Heart left ventricle (tissue), 13 donors: ENCODE results near the gene PLA2R1.

Experiments used
- CTCF ChIP-seq, 12 donors: fragments of 200-600 bp; sonication (generic) in 4 of 12; IDR thresholded peaks; one replicate each; pipeline versions ENCODE4 v1.5.0 to v1.8.0; 2018 to 2022; ENCODE audit warnings: antibody characterized with exemption in 12 of 12, mild to moderate bottlenecking in 5 of 12
- POLR2A ChIP-seq, 2 donors: fragments of 450-650 bp; IDR thresholded peaks; one replicate each; pipeline ENCODE4 v1.6.1; 2017; ENCODE audit warnings: antibody characterized with exemption in 2 of 2, mild to moderate bottlenecking in 2 of 2, moderate library complexity in 2 of 2
- donor health status: ischemic (EF 13 %, LVEDD 7.1; RV severe dilation, severe dysfunction).
- donor health status: DM: no; HTN: yes; CAD: no.
- donor health status: DM: no; HTN: no; CAD: no.
- donor health status: ischemic (EF 25% LVEDD 6.9; RV normal size, moderate dysfunction).
- donor health status: ischemic (EF 25% LVEDD 5.7; RV mildly dilated, moderate dysfunction).
- donor health status: ischemic (EF 35%, LVEDD 5.7; RV mildly dilated, moderate dysfunction).
- donor health status: nonischemic (EF 11% LVEDD 7.7; RV severe dilation, severe dysfunction).
- donor health status: DM: yes; HTN: yes; CAD: no.
- donor health status: PGD.
- donor health status: ischemic (EF 29% LVEDD 5.4; RV normal size, mild dysfunction).
- donor health status: nonischemic (EF 23%, LVEDD 6.1; RV moderate dilation, normal function).

DNA sequence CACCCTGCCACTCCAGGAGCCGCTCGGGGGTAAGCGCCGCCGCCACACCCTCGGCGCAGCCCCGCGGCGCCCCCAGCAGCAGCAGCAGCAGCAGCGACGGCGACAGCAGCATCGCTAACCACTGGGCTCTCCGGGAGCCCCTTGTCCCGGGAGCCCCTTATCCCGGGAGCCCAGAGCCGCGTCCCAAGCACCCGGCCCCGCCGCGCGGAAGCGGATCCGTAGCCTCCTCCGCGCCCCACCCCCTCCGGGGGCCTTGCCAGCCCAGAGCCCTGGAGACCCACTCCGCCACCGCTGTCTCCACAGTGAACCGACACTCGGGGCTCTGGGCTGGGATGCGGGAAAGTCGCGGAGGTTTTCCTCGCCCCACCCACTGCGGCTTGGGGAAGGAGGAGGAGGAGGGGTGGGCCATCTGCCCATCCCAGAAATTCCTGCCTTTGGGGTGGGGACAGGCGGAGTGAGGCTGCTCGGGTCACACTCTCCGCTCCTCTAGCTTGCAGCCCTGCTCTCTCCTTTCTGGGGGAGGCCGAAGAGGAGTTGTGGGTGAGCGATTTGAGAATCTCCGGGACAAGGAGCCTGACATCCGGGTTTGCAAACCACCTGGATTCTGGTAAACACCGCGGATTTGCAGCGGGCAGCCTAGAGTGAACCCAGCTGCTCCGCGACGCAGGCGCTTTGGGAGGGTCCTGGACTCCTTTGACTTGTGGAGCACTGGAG lies at the start of gene PLA2R1:
- TF ChIP-seq CTCF (IDR thresholded peaks at IDR 0.05): no peak
- TF ChIP-seq POLR2A (IDR thresholded peaks at IDR 0.05): no peak
